ENCODE results near the gene CDK15.
A peak's percentile ranks its signal among the peaks of the same experiment; 100 is the strongest.

The CDK15 gene

GRCh38 chr2:201866643-201867473 lies 60.5 kb downstream of the CDK15 start:
- DNase-seq (ENCODE audit: low spot score): no peak

- no peak for DNase-seq (ENCODE audit: low spot score)
Measured at GRCh38 chr2:201871471-201871870, 65.1 kb downstream of the CDK15 start.

- no peak for DNase-seq (ENCODE audit: low spot score)
Measured at GRCh38 chr2:201872591-201872990, 66.3 kb downstream of the CDK15 start.

- no peak for DNase-seq (ENCODE audit: low spot score)
Measured at GRCh38 chr2:201879996-201880395, 73.7 kb downstream of the CDK15 start.

- no peak for DNase-seq (ENCODE audit: low spot score)
Measured at GRCh38 chr2:201880579-201880978, 74.2 kb downstream of the CDK15 start.

GRCh38 chr2:201880993-201881611 lies 74.8 kb downstream of the CDK15 start:
- peak; percentile 37 for DNase-seq (ENCODE audit: low spot score)

- no peak for DNase-seq (ENCODE audit: low spot score)
Measured at GRCh38 chr2:201881741-201882140, 75.4 kb downstream of the CDK15 start.

- no peak for DNase-seq (ENCODE audit: low spot score)
Measured at GRCh38 chr2:201882353-201883090, 76.2 kb downstream of the CDK15 start.

GRCh38 chr2:201883606-201884369 lies 77.5 kb downstream of the CDK15 start:
- no peak for DNase-seq (ENCODE audit: low spot score)

GRCh38 chr2:201886504-201886903 lies 80.2 kb downstream of the CDK15 start:
- DNase-seq (ENCODE audit: low spot score): no peak

- no peak for DNase-seq (ENCODE audit: low spot score)
Measured at GRCh38 chr2:201887773-201888425, 81.6 kb downstream of the CDK15 start.

GRCh38 chr2:201888426-201888800 lies 82.1 kb downstream of the CDK15 start:
- DNase-seq (ENCODE audit: low spot score): no peak

- no peak for DNase-seq (ENCODE audit: low spot score)
Measured at GRCh38 chr2:201890453-201890852, 84.1 kb downstream of the CDK15 start.

GRCh38 chr2:201891676-201892075 lies 85.3 kb downstream of the CDK15 start:
- DNase-seq (ENCODE audit: low spot score): no peak

- DNase-seq (ENCODE audit: low spot score): no peak
Measured at GRCh38 chr2:201892516-201892915, 86.2 kb downstream of the CDK15 start.

- DNase-seq (ENCODE audit: low spot score): no peak
Measured at GRCh38 chr2:201900362-201900761, 94.0 kb downstream of the CDK15 start.

- no peak for DNase-seq (ENCODE audit: low spot score)
Measured at GRCh38 chr2:201901786-201902185, 95.4 kb downstream of the CDK15 start.

- DNase-seq (ENCODE audit: low spot score): no peak
Measured at GRCh38 chr2:201904538-201905420, 98.4 kb downstream of the CDK15 start.

- no peak for DNase-seq (ENCODE audit: low spot score)
Measured at GRCh38 chr2:201906777-201907562, 100.6 kb downstream of the CDK15 start.

GRCh38 chr2:201907563-201907881 lies 101.2 kb downstream of the CDK15 start:
- DNase-seq (ENCODE audit: low spot score): no peak
